NCI-H146 (cell line): ENCODE data around the gene SFTA2.
"Not testable (repeated sequence)": the region's sequence is repeated elsewhere in the genome, so short reads cannot be mapped to it uniquely, and the experiment has no call there.

ENCODE experiments used
- DNase-seq: peaks from one replicate; lab custom pipeline; 2025; lab: John Stamatoyannopoulos, UW

SFTA2 gene

GRCh38 chr6:30912746-30913520, 19.0 kb downstream of the SFTA2 start:
- no peak for DNase-seq

DNA sequence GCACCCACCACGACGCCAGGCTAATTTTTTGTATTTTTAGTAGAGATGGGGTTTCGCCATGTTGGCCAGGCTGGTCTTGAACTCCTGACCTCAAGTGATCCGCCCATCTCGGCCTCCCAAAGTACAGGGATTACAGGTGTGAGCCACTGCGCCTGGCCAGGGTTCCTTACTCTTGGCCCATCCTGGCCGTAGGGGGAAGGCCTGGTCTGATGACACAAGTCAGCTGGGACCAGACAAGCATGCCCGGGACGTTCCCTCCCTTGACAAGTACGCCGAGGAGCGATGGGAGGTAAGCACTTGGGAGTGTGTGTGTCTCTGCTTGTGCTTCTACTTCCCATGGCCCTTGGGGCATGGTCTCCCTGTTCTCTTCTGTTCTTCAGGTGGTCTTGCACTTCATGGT, 21.5 kb downstream of the SFTA2 start:
- DNase-seq, result not testable (repeated sequence)

DNA sequence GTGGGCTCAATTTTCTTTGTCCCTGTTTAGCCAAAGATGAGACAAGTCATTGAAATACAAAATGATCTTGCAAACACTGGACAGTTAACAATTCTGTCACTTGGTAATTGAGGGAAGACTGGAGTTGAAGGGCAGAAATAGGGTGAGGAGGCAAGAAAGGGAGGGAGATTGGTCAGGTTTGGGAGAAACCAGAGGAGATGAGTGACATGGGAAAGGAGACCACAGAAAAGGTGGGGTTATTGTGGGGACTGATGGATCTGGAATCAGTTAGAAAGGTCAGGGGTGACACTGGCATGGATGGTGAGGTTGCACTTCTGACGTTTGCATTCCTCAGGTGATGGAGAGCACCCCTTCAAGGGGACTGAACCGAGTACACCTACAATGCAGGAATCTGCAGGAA, 23.3 kb downstream of the SFTA2 start:
- no peak for DNase-seq

GRCh38 chr6:30907758-30908591, 24.0 kb downstream of the SFTA2 start, which contains the start of gene GTF2H4:
Gene GTF2H4, plus strand, starts transcription at chr6:30908207.
- DNase-seq, result peak; percentile 98

DNA sequence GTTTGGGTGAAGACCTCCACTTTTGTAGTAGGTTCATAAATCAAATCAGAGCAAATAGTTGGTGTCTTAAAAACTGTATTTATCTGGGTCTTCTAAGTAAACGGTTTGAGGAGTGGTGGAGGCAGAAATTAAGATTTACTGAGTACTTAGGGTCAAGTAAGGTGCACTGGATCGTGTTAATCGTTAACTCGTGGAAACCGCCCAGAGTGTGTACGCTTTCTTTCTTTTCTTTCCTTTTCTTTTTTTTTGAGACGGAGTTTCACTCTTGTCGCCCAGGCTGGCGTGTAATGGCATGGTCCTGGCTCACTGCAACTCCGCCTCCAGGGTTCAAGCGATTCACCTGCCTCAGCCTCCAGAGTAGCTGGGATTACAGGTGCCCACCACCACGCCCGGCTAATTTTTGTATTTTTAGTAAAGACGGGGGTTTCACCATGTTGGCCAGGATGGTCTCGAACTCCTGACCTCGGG, 24.6 kb downstream of the SFTA2 start:
- not testable (repeated sequence) for DNase-seq

DNA sequence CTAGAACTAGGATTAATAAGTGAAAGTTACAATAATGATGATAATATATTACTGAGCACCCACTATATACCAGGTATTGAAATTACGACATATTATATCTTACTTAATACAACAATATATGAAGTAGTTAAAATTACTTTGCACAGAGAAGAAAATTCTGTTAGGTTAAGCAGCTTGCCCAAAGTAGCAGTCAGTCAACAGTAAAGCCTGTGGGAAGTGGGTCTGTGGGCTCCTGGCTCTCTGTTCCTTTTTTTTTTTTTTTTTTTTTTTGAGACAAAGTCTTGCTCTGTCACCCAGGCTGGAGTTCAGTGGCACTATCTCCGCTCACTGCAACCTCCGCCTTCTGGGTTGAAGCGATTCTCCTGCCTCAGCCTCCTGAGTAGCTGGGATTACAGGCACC, 28.7 kb downstream of the SFTA2 start:
- no peak for DNase-seq

- no peak for DNase-seq
Observed at GRCh38 chr6:30902709-30903108, 29.3 kb downstream of the SFTA2 start.

GRCh38 chr6:30902196-30902595, 29.8 kb downstream of the SFTA2 start:
- not testable (repeated sequence) for DNase-seq

GRCh38 chr6:30901436-30901835, 30.5 kb downstream of the SFTA2 start:
- DNase-seq, result no peak

DNA sequence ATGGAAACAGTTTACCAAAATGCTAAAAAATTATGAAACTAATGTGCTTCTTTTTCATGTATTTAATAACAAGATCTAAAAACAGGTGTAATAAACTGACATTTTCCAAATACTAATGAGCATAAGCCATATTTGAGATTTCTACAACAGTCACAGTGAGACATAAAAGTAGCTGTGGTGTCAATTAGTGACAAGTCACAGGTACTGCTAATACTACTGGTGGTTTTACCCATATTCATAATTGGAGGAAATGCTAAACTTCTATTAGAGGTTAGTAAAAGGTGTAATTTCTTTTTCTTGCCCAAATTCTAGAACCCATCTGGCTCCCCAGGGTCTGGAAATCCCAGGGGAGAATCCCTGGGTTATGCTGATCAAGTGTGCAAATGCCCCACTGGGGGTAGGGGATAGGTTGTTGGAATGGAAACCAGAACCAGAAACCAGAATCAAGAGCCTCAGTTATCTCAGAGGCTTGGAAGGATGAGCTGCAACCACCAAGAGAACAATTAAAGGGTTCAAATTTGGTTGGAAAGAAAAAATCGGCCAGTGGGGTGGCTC, 31.0 kb downstream of the SFTA2 start:
- DNase-seq, result no peak

GRCh38 chr6:30898750-30899360, 33.1 kb downstream of the SFTA2 start:
- DNase-seq, result no peak

DNA sequence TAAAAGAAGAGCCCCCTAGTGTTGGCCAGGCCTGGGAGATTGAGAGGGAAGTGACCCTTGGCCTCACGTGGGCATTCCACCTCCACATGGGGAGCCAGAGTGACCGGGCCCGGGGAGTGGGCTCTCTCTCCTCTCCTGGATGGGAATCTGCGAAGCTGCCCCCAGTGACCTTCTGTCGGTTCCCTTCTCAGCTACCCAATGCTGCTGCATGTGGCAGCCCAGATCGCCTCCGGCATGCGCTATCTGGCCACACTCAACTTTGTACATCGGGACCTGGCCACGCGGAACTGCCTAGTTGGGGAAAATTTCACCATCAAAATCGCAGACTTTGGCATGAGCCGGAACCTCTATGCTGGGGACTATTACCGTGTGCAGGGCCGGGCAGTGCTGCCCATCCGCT, 34.1 kb downstream of the SFTA2 start:
- DNase-seq, result no peak

GRCh38 chr6:30896541-30896940, 35.4 kb downstream of the SFTA2 start:
- DNase-seq, result no peak

DNA sequence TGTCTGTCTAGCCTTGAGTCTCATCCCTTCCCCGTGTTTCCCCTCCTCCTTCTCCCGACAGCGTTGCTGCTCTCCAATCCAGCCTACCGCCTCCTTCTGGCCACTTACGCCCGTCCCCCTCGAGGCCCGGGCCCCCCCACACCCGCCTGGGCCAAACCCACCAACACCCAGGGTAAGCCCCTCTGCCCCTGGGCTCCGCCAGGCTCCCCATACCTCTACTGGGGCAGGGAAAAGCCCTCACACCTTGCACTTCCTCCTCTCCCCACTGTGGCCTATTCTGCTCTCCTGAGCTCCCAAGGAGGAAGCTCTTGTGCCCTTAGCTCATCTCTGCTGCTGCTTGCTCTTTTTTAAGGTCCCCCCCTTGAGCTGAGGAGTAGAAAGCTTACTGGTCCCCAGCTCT, 36.6 kb downstream of the SFTA2 start:
- DNase-seq, result no peak

GRCh38 chr6:30894935-30895334, 37.0 kb downstream of the SFTA2 start:
- no peak for DNase-seq

GRCh38 chr6:30894381-30894780, 37.6 kb downstream of the SFTA2 start:
- DNase-seq, result no peak

DNA sequence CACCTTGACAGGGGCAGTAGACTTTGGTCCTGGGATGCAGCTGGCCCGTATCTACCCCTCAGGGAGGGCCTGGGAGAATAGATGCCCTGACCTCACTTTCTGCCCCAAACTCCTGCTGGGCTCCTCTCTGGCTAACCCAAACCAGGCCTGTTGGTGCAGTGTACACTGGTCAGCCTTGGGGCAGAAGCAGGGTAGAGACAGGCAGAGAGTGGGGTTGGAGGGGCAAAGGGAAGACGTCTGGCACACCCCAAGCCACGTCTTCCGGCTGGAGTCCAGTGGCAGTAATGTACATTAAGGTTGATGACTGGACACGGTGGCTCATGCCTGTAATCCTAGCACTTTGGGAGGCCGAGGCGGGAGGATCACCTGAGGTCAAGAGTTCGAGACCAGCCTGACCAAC, 38.3 kb downstream of the SFTA2 start:
- no peak for DNase-seq

- no peak for DNase-seq
Observed at GRCh38 chr6:30893001-30893591, 38.9 kb downstream of the SFTA2 start.

GRCh38 chr6:30891816-30892538, 40.0 kb downstream of the SFTA2 start:
- DNase-seq, result no peak

GRCh38 chr6:30891450-30891723, 40.6 kb downstream of the SFTA2 start:
- DNase-seq, result no peak

DNA sequence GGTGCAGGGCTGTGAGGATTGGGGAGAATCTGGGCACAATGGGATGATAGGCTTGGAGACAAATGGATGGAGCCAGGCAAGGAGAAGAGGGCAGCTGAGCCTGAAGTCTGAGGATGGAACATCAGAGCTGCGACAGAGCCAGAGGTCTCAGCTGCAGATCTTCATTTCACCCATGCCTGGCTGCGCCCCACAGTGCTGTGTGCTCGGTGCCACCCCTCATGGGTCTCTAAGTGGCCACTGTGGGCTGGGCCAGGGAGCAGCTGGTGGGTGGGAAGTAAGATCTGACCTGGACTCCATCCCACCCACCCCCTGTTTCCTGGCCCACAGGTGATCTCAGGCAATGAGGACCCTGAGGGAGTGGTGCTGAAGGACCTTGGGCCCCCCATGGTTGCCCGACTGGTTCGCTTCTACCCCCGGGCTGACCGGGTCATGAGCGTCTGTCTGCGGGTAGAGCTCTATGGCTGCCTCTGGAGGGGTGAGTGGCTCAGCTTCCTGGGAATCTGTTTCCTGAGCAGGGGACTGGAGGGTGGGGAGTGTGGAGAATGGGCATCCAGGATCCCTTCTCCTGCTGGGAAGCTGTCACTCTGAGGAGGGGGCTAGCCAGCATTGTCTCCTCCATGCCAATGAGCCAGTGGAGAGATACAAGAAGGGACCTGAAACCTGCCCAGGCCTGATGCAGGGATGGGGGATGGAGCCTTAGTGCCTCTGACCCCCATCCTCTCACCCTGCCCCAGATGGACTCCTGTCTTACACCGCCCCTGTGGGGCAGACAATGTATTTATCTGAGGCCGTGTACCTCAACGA, 41.1 kb downstream of the SFTA2 start:
- DNase-seq, result no peak
